NT2/D1 (cell line): ENCODE results near the gene KDM4E.
"Not testable (repeated sequence)": the region's sequence is repeated elsewhere in the genome, so short reads cannot be mapped to it uniquely, and the experiment has no call there.

Source experiments
- DNase-seq: peaks from one replicate; pipeline ENCODE4 v3.0.0-alpha.2; 2011; ENCODE audit warnings: low read depth, low spot score
- H3K27me3 ChIP-seq: 2 replicates; pipeline ENCODE4 v1.6.0; 2011; ENCODE audit warnings: mild to moderate bottlenecking; ENCODE audit not compliant: insufficient read length, insufficient read depth
- H3K36me3 ChIP-seq: 2 replicates; pipeline ENCODE4 v1.6.1; 2011; ENCODE audit warnings: mild to moderate bottlenecking, low read length, mixed read lengths; ENCODE audit not compliant: insufficient read depth, insufficient read length
- H3K4me1 ChIP-seq: 2 replicates; pipeline ENCODE4 v1.5.1; 2011; ENCODE audit not compliant: insufficient read depth, insufficient read length
- H3K4me3 ChIP-seq: 2 replicates; pipeline ENCODE4 v1.5.1; 2011; ENCODE audit warnings: low read depth; ENCODE audit not compliant: insufficient read length
- H3K9ac ChIP-seq: 2 replicates; pipeline ENCODE4 v1.6.0; 2011; ENCODE audit warnings: low read depth; ENCODE audit not compliant: insufficient read length
- H3K9me3 ChIP-seq: 2 replicates; pipeline ENCODE4 v1.5.1; 2011; ENCODE audit warnings: mild to moderate bottlenecking, low read length; ENCODE audit not compliant: insufficient read depth
- SUZ12 ChIP-seq: IDR thresholded peaks from 2 replicates; pipeline ENCODE4 v1.6.1; 2011; ENCODE audit not compliant: insufficient read length, insufficient read depth; ENCODE audit errors: extremely low read depth
- YY1 ChIP-seq: IDR thresholded peaks from 2 replicates; pipeline ENCODE4 v1.6.1; 2011; ENCODE audit not compliant: insufficient read length, insufficient read depth
- ZNF274 ChIP-seq: IDR thresholded peaks from 2 replicates; pipeline ENCODE4 v1.6.1; 2011; ENCODE audit warnings: mild to moderate bottlenecking, low read depth, low read length

KDM4E gene

DNA sequence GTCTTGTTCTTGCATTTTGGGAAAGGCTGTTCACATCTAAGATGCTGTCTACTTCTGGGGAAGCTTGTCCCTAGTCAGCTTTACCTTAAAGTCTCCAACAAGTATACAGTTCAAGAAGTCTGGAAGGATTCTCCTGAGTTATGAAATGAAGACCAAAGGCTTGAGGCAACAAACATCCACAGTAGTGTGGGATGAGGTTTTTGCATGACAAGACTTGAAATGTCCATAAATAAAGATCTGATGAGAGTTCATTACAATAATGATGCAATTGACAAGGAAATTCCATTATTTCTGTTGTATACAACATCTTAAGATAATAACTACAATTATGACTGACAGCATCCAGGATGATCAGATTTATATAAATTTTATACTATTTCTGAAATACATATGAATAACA lies 21.3 kb upstream of the KDM4E start:
- Histone ChIP-seq H3K36me3 (peaks cover 2% of the 10 kb centered on the region), H3K9ac (no peak overlapping the region), H3K27me3 (no peaks in the 10 kb centered on the region), H3K4me3 (no peak overlapping the region), H3K9me3 (no peaks in the 10 kb centered on the region), H3K4me1 (no peaks in the 10 kb centered on the region)
- no peak for DNase-seq
- TF ChIP-seq YY1 (no peak), SUZ12 (no peak), ZNF274 (no peak)

DNA sequence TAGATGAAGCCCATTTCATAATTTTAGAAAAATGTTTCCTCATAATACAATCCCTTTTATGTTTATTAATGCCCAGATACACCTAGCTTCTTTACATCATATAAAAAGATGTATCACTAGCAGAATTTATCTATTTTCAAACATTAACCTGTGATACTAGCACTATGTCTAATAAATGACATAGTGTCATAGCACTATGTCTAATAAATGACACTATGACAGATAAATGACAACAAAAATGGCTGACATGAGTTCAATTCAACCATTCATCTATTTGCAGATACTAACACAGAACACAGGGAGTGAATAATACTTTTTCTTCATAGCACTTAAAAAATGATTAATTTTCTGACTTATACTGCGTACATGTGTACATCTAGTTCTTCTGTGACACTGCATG lies 19.4 kb upstream of the KDM4E start:
- Histone ChIP-seq H3K9ac (no peak overlapping the region), H3K4me1 (no peaks in the 10 kb centered on the region), H3K4me3 (no peak overlapping the region), H3K9me3 (no peaks in the 10 kb centered on the region), H3K36me3 (no peaks in the 10 kb centered on the region), H3K27me3 (no peaks in the 10 kb centered on the region)
- DNase-seq = no peak
- TF ChIP-seq SUZ12 (no peak), ZNF274 (no peak), YY1 (no peak)

DNA sequence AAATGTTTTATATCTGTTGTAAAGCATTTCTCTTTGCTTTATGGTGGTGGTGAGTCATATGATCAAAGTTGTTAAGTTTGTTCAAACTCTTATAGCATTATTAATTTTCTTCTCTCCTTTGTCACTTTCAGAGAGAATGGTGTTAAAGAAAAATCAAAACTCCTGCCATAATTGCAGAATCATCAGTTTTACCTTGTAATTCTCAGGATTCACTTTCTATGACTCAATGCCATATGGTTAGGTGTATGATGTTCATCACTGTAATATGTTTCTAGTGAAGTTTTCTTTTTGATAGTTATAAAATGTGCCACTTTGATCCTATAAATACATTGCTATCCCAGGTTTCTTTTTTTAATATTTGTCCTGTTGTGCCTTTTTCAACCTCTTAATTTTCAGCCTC lies 13.7 kb upstream of the KDM4E start:
- no peaks in the 10 kb centered on the region for H3K9me3 ChIP-seq
- H3K36me3 ChIP-seq = no peaks in the 10 kb centered on the region
- TF ChIP-seq YY1 = no peak
- no peak for TF ChIP-seq ZNF274
- no peak for TF ChIP-seq SUZ12
- H3K9ac ChIP-seq = no peak overlapping the region
- H3K27me3 ChIP-seq = no peaks in the 10 kb centered on the region
- H3K4me1 ChIP-seq = no peaks in the 10 kb centered on the region
- DNase-seq = no peak
- no peak overlapping the region for H3K4me3 ChIP-seq

DNA sequence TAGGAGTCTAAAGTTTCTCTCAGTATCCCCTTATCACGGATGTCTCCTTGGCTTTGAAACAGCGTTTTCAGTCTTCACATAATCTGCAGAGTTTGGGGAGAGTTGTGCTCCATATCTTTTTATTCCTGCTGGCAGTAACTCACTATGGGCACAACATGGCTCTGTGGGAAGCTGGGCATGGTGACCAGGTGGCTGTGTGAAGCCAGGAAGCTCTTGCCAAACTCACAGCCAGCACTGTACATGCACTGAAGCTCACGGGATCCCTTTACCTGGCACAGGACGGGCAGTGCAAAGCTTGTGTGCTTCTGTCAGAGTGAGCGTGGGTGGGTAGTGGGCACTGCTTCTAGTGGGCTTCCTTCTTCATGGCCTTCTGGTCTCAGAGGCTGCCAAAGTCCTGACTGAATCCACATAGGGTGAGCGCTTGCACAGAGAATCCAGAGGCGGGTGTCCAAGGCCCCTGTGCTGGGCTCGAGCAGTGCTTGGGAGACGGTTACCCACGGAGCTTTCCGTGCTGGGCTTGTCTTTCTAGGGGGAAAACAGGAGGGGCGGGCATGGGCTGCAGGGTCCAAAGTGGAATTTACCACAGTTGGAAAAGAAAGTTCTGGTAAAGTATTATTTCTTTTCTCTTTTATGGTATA lies 10.8 kb upstream of the KDM4E start:
- TF ChIP-seq YY1 (no peak), ZNF274 (no peak), SUZ12 (no peak)
- no peaks in the 10 kb centered on the region for H3K27me3 ChIP-seq
- H3K4me3 ChIP-seq = no peak overlapping the region
- H3K4me1 ChIP-seq = no peaks in the 10 kb centered on the region
- H3K9ac ChIP-seq = no peak overlapping the region
- H3K9me3 ChIP-seq = no peaks in the 10 kb centered on the region
- H3K36me3 ChIP-seq = no peaks in the 10 kb centered on the region
- DNase-seq = no peak

DNA sequence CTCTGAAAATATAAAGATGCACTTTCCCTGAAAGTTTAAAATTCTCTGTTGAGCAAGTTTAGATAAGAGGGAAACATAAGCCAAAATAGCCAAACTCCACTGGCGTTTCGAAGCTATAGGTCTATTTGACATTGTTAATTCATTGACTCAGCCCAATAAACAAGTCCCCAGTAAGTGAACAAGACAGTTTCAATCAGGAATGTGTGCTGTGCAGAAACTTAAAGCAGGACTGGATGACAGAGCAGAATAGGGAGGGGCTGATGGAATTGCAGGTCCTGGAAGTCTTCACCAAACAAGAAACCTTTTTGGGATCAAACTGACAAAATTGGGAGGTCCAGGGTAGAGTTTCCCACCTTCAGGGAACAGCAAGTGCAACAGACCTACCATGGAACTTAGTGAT lies 8.9 kb upstream of the KDM4E start:
- no peak for DNase-seq
- Histone ChIP-seq H3K27me3 (no peaks in the 10 kb centered on the region), H3K9me3 (no peaks in the 10 kb centered on the region), H3K4me3 (no peak overlapping the region), H3K36me3 (no peaks in the 10 kb centered on the region), H3K4me1 (no peaks in the 10 kb centered on the region), H3K9ac (no peak overlapping the region)
- TF ChIP-seq YY1 = no peak
- no peak for TF ChIP-seq ZNF274
- TF ChIP-seq SUZ12 = no peak

DNA sequence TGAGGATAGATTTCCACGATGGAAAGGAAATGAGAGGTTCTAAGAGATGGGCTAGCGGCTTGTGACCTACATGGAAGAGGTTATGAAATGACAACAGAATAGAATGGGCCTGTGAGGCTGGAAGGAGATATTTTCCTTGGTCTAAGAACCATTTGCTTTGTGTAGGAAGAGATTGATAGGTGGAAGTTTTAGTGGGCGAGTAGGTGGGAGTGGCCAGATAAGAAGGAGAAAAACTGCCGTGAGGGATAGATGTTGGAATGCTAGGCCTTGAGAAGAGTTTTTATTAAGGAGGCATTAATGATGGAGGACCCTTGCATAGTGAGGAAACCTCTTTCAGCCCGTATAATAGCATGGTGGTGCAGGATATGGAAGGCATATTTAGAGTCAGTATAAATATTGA lies 3.6 kb upstream of the KDM4E start:
- not testable (repeated sequence) for DNase-seq, H3K9ac ChIP-seq, H3K4me1 ChIP-seq, H3K27me3 ChIP-seq, H3K4me3 ChIP-seq, H3K9me3 ChIP-seq, H3K36me3 ChIP-seq

DNA sequence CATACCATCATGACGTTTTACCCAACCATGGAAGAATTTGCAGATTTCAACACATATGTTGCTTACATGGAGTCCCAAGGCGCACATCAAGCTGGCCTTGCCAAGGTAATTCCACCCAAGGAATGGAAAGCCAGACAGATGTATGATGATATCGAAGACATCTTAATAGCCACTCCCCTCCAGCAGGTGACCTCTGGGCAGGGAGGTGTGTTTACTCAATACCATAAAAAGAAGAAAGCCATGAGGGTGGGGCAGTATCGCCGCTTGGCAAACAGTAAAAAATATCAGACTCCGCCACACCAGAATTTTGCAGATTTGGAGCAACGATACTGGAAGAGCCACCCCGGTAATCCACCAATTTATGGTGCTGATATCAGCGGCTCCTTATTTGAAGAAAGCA lies 536 bp downstream of the KDM4E start:
- H3K4me3 ChIP-seq, H3K4me1 ChIP-seq, DNase-seq, H3K27me3 ChIP-seq, H3K9ac ChIP-seq, H3K9me3 ChIP-seq, H3K36me3 ChIP-seq: not testable (repeated sequence)

DNA sequence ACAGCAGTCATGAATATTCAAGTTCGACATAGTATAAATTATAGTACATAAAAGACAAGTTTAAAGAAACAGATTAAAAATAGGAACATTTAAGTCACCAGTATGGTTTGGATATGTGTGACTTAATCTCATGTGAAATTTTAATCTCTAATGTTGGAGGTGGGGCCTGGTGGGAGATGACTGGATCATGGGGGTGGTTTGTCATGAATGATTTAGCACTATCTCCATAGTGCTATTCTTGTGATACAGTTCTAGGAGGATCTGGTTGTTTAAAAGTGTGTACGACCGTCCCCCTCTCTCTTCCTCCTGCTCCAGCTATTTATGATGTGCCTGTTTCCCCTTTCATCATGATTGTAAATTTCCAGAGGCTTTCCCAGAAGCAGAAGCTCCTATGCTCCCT lies 3.3 kb downstream of the KDM4E start:
- no peaks in the 10 kb centered on the region for H3K4me1 ChIP-seq
- H3K36me3 ChIP-seq = no peaks in the 10 kb centered on the region
- DNase-seq = no peak
- no peaks in the 10 kb centered on the region; the same call in 1 of the 2 replicates for H3K9me3 ChIP-seq
- no peak overlapping the region for H3K9ac ChIP-seq
- H3K27me3 ChIP-seq = no peaks in the 10 kb centered on the region
- TF ChIP-seq SUZ12 (no peak), ZNF274 (no peak), YY1 (no peak)
- H3K4me3 ChIP-seq = no peak overlapping the region
